Activated CD4-positive, CD25-positive, alpha-beta regulatory T cell treated with anti-CD3 and anti-CD28 coated beads, Interleukin-2, amount 50 U/mL, for 24 hours (primary cell): ENCODE data around the gene TMEM273.
"Not testable (repeated sequence)": the region's sequence is repeated elsewhere in the genome, so short reads cannot be mapped to it uniquely, and the experiment has no call there.

Source experiments
- ATAC-seq, 2 donors: fragments of 150-1000 bp; cut with Tn5 transposase; one replicate each; pipeline ENCODE4 v1.10.0; 2021; ENCODE audit warnings: mild to moderate bottlenecking in 1 of 2, moderate library complexity in 1 of 2

Gene TMEM273

GRCh38 chr10:49202266-49202665 lies 14.1 kb upstream of the TMEM273 start:
- ATAC-seq = no peak

DNA sequence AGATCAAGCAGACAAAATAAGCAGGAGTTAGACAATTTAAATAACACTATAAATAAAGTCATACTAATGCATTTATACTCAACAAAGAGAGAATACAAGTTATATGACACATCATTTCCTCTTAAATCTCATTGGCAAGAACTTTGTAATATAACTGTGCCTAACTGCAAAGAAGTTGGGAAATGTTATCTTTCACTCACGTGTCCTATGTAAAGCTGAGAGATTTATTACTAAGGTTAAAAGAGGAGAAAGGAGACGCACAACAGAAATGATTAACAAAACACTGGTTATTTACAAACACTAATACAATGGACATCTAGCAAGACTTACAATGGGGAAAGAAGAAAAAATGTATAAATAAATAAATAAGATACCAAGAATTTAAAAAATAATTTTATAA lies 12.7 kb upstream of the TMEM273 start:
- ATAC-seq = no peak

- ATAC-seq = no peak
Measured at GRCh38 chr10:49197171-49197570, 9.0 kb upstream of the TMEM273 start.

DNA sequence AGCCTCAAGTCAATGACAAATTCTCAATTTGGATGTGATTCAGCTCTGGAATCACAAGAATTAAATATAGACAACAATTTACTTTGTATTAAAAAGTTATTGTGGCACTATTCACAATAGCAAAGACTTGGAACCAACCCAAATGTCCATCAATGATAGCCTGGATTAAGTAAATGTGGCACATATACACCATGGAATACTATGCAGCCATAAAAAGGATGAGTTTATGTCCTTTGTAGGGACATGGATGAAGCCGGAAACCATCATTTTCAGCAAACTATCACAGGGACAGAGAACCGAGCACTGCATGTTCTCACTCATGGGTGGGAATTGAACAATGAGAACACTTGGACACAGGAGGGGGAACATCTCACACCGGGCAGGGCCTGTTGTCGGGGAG lies 7.7 kb upstream of the TMEM273 start:
- not testable (repeated sequence) for ATAC-seq

GRCh38 chr10:49194212-49194920 lies 6.2 kb upstream of the TMEM273 start:
- no peak for ATAC-seq

DNA sequence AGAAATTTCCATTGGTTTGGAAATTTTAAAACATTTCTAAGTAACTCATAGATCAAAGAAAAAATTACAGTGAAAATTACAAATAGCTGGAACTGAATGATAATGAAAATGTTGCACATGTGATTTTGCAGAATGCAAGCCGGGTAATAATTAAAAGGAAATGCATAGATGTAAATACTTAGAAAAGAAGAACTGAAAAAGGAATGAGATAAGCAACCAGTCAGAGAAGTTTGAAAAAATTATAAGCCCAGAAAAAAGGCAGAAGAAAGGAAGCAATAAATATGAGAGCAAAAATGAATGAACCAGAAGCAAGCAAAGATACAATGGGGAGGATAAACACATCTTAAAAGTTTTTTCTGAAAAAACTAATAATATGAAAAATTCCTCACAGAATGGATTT lies 3.2 kb upstream of the TMEM273 start:
- ATAC-seq = no peak

- no peak for ATAC-seq
Measured at GRCh38 chr10:49189422-49189821, 1.2 kb upstream of the TMEM273 start.

DNA sequence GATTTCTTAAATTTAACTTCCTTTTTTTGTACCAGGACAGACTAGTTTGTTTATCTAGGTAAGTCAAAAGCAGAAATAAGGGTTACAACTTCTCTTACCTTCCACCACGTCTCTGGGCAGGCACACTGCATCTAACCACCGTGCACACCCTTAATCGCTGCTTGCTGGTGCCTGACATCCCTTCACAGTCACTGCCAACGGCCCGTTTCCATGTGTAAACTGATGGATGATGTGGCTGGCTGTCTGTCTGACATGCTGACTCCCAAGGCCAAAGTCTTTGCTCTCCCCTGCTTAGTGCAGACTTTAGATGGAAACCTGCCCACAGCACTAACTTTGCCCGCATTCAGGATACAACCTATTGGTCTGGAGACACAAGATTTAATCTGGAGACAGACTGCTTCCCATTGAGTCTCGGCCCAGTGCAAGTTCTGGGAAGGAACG lies 1.1 kb downstream of the TMEM273 start:
- ATAC-seq = no peak

GRCh38 chr10:49186613-49187012 lies 1.6 kb downstream of the TMEM273 start:
- no peak for ATAC-seq

DNA sequence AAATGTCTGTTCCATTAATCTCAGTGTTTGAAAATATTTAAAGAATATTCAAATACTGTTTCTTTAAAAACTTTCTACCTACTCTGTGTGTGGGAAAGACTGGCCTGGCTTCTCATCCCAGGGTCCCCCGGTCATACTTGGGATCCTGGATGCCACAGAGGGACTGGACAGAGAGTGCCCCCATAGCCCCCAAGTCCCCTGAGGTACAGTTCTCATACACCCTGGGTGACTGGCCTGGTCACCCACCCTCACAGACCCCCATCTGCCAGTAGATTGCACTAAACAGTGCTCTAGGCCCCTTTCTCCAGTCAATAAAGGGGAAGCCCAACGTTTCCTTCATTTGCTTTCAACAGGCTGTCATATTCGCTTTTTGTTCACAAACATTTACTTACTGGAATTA lies 3.0 kb downstream of the TMEM273 start:
- no peak for ATAC-seq

- ATAC-seq = no peak
Measured at GRCh38 chr10:49184642-49185111, 3.5 kb downstream of the TMEM273 start.

DNA sequence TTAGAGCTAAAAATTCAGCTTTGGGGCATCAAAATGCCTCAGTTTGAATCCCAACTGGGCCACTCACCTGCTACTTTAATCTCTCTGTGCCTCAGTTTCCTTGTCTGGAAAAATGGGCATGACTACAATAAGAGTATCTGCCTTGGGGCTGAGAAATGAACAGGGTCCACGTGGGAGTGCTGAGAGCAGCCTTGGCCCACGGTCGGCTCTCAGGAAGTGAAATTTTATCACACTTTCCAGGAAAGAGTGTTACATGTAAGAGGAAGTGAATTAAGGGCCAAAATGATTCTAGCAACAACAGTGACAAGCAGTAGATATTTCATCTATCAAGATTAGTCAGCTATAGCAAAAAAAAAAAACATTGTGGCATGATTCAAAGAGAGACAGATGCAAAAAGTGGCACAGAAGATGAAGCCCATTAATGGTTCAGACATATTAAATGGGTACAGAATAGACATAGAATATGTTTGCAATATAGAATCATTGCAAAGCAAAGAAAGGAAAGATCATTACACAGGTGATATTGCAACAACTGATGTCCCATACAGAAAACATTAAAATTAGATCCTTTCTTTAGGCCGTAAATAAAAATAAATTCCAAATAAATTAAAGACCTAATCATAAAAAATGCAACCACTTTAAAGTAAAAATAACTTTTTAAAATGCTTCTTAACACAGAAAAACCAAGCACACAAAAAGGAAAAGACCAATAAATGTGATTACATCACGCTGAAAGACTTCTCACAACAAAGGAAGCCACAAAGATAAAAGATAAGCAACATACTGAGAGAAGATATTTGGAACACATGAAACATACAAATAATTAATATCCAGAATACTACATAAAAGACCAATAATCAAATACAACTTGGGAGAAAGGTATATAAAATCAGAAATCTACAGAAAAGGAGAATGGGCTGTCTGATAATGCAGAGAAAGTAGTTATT lies 4.3 kb downstream of the TMEM273 start:
- peak; percentile 49 to 63 for ATAC-seq

DNA sequence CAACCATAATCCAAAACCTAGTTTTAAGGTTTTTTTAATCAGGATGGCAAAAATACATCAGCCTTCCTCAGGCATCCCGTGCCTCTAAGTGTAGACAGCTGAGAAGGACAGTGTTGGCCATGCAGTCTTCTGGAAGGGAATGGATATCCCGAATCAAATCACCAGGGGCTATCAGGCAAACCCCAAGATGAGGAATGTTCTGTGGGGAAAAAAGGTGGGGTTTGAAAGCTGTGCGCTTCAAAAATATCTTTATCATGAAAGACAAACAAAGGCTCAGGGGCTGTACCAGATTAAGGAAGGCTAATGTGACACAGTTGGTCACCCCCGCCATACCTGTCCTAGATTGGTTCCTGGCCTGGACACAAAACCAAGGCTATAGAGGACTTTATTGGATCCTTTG lies 5.4 kb downstream of the TMEM273 start:
- ATAC-seq = no peak

DNA sequence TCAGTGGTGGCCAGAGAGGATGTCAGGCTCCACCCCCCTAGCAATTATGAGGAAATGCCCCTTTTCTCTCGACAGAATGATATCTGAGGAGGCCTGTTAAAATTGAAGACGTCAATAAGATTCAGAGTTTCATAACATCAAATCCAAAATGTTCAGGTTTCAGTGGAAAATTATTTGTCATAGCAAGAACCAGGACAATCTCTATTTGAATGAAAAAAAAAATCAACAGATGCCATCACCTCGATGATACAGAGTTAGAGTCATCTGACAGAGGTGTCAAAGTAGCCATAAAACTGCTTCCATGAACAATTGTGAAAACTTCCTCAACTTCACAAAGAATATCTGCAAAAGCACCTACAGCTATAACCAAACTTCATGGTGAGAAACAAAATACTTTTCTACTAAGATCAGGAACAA lies 7.7 kb downstream of the TMEM273 start:
- ATAC-seq = peak; percentile 8 to 24

DNA sequence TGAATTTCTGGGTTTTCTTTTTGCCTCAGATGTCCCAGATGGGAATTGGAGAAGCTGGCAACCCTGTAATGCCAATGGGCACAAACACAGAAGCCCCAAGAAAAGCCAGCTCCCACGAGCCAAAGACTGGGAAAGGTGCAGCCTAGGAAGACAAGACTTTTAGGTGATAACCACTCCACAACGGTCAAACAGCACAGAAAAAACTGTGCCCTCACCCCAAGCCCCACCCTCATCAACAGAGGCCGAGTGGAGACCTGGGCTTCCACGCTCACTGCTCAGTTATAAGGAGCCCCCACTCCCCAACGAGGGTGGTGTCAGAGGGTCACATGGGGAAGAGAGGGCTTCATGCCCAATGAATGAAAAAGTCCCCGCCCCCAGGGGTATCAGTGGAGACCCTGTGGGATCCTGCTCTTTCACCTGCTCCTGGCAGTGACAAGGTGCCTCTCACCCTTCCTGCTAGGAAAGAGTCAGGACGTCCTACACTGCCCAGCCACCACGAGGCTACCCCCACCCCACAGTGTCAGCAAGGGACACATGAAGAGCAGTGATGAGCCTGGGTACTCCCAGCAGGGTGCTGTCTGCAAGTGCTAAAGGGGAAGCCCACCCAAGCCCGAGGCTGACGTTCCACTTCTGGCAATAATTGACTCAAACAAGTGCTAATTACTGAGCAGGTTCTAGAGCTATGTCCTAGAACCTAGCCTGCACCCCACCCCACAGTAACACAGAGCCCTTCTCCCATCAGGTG lies 8.3 kb downstream of the TMEM273 start:
- no peak for ATAC-seq

DNA sequence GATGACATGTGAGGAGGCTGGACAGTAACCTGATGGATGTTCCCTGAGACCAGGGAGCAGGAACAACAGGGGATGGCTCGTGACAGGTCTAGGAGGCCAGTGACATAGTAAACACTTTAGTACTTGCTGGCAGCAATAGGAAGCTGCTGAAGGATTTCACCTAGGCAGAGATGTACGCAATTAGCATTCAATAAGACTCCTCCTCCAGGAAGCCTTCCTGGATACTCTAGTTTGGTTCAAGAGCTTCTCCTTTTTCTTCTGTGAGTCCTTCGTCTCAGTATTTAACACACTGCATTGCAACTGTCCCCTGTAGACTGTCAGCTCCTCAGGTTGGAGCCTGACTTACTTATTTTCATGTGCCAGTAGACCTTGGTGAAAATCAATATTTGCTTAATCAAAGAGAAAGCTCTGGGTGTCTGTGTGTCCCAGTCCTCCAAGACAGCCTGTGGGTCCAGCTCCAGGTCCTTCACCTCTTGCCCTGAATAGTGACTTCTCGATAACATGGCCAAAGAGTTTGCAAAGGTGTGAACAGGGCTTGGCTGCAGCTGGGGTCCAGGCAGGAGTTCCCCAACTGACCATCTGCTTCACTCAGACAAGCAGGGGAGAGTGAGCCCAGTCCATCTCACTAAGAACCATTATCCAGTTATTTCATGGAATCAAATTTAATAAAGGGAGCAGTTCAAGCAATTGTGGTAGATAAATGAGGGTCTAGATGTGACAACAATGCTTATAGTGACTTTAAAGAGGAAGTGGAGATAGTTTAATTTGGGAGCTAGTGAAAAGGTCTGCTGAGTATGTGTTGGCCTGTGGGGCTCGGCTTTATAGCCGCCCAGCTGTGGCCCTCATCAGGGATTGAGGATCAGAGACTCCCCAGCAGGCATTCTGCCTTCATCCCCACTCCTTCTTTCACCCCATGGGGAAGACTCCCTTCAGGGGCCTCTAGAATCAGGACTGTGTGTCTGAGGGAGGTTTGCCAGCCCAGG lies 9.4 kb downstream of the TMEM273 start:
- ATAC-seq = no peak

DNA sequence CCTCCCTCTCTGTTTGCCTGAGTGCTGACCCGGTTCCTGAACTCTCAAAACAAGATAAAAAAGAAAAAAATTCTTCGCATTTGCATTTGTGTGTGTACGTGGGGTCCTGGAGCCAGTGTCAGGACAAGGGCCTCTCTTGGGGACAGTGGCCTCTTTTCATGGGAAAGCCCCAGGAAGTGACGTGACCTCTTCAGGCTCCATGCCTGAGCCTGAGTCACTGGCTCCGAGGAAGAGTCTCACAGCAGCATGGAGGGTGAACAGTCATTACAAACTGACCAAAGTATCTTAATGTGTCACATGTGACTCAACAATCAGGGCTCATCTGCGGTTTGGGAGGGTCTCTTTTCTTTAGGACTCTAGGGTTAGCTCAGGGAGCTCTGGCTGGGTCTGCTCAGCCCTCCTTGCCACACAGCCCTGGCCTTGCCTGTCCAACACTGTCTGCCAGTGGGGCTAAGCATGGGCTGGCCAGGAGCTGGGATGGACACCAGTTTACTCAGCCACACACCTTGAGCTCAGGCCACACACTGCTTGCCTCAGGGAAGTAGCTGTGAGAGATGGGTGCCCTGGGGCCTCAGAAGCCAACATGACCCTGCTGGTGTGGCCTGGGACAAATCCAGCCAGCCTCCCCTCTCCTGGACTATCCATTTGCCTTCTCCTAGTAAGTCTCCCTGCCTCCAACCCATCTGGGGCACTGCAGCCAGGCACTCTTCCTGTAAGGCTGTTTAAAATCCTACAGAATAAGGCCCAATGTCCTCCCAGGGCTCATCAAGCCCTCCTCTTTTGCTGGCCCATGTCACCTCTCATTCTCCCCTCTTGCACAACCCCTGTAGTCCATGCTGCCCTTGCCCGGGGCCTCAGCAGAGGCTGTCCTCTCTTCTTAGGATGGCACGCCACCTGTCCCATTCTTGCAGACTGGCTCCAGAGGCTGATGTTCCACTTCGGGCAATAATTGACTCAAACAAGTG lies 10.5 kb downstream of the TMEM273 start:
- peak; percentile 87 to 89 for ATAC-seq

DNA sequence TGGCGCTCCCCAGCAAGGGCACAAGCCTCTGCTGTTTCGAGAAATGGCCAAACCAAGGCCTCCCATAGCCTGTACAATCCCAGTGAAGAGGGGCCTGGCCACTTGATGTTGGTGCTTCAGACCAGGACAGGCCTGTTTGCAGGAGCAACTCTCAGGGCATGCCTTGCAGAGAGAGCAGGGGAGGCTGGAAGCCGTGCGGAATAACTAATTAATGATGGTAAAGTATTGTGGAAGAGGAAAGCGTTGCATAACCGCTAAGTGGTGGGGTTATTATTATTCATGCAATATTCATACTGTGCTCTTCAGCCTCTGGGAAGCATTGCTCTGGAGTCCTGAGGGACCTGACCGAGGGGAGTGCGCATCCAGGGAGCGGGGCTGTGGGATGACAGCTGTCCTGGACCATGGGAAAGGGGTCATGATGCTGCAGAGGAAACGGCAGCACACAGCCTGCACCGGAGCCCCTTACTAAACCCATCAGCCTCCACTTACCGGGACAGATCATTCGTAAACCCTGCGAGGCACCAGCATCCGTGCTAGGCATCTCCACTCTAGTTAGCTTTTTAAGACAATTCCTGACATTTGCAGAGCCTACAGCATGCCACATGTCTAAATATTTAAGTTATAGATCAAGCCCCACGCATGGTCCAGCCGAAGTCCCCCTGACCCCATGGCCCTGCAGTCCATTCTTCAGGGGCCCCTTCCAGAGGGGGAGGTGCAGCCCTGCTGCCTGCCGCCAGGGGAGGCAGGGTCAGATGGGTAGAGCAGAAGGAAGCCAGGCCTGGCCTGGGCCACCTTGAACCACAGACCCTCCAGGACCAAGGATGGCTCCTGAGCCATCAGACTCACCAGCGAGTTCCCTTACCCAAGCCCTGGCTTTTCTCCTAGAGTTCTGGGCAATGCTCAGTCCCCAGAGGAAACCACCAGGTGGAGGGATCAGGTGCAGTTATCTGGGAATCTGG lies 11.6 kb downstream of the TMEM273 start:
- no peak for ATAC-seq

- no peak for ATAC-seq
Measured at GRCh38 chr10:49175587-49176309, 12.4 kb downstream of the TMEM273 start.
